Measurements from ENCODE around the gene AGFG2. TPM values are rescaled to one million over a fixed set of nuclear protein-coding genes. Genes with fewer than 3 reads are reported as not detected.

Gene AGFG2
- total and polyA plus RNA-seq, 10 of the 15 experiments (the other 5 are each of a cell fraction or from before 2014, with no cell fraction given) = 0.90 to 71.5 (median 25.4) TPM

DNA sequence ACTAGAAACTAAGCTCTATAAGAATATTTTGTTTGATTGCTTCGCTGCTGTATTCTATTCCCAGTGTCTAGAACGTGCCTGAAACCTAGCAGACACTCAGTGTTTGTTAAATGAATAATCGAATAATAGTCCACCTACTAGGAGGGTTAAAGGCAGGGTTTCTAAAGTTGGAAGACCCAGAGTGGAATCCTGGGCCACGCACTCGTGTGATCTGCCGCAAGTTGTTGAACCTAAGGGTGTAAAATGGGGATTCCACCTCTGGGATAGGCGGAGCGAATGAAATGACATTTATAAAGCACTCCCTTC is 702 bp upstream of the AGFG2 start (continued):
- TF ChIP-seq, protein P1, sequence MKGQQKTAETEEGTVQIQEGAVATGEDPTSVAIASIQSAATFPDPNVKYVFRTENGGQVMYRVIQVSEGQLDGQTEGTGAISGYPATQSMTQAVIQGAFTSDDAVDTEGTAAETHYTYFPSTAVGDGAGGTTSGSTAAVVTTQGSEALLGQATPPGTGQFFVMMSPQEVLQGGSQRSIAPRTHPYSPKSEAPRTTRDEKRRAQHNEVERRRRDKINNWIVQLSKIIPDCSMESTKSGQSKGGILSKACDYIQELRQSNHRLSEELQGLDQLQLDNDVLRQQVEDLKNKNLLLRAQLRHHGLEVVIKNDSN (IDR thresholded peaks at IDR 0.05; ENCODE audit: borderline replicate concordance, extremely low read length, insufficient read depth, low read depth, low read length) = no peak
- TF ChIP-seq SREBF1 (IDR thresholded peaks at IDR 0.05; ENCODE audit: low read length) = no peak

DNA sequence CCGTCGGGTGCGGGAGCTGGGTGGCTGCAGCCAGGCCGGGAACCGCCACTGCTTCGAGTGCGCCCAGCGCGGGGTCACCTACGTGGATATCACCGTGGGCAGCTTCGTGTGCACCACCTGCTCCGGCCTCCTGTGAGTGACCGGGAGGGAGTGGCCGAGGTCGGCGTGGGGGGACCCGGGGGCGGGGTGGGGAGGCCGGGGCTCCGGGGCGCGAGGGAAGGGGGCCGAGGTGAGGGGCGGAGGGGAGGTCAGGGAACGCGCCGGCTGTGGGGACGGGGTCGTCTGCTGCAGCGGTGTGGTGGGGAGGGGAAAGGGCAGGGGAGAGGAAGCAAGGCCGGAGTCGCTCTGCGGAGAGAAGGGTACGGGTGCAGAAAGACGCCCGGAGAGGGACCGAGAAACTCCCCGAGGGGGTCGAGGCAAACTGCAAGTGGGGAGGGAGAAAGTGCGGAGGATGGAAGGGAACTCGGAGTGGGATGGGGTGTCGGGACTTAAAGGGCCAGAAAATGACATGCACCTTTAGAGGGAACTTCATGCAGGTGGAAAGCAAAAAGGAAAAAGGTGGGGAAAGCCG is 518 bp downstream of the AGFG2 start:
- no peak for DNase-seq (ENCODE audit: low read depth, low spot score)
- H2AFZ ChIP-seq (ENCODE audit: control insufficient read depth, low read depth, low read length) = peak overlapping the region; percentile 60
- TF ChIP-seq, protein P1 (IDR thresholded peaks at IDR 0.05; ENCODE audit: borderline replicate concordance, extremely low read length, insufficient read depth, low read depth, low read length) = no peak
- TF ChIP-seq SMARCA5 (IDR thresholded peaks at IDR 0.05) = no peak
- no peak for TF ChIP-seq ESRRA (IDR thresholded peaks at IDR 0.05; ENCODE audit: low read length)
- 0 out of 2 replicates have a peak, but pooled peaks have one; percentile 15 for TF ChIP-seq TCF3 (IDR thresholded peaks at IDR 0.05; ENCODE audit: borderline replicate concordance, insufficient read depth, low read depth, low read length)
- TF ChIP-seq POLR2A (IDR thresholded peaks at IDR 0.05; ENCODE audit: low read depth, low read length) = peak; percentile 8
- TF ChIP-seq STAT3 (IDR thresholded peaks at IDR 0.05; ENCODE audit: low read depth, low read length) = no peak
- TF ChIP-seq KAT2A (conservative IDR thresholded peaks at IDR 0.05; ENCODE audit: control insufficient read depth, low read depth, low read length) = no peak
- TF ChIP-seq, protein P2, sequence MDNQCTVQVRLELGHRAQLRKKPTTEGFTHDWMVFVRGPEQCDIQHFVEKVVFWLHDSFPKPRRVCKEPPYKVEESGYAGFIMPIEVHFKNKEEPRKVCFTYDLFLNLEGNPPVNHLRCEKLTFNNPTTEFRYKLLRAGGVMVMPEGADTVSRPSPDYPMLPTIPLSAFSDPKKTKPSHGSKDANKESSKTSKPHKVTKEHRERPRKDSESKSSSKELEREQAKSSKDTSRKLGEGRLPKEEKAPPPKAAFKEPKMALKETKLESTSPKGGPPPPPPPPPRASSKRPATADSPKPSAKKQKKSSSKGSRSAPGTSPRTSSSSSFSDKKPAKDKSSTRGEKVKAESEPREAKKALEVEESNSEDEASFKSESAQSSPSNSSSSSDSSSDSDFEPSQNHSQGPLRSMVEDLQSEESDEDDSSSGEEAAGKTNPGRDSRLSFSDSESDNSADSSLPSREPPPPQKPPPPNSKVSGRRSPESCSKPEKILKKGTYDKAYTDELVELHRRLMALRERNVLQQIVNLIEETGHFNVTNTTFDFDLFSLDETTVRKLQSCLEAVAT (IDR thresholded peaks at IDR 0.05) = peak; percentile 29; the same call in 1 of the 2 replicates
- TF ChIP-seq FOS (IDR thresholded peaks at IDR 0.05; ENCODE audit: borderline replicate concordance, extremely low read depth, insufficient read length) = no peak
- 0 out of 4 replicates have a peak, but pooled peaks of 1 of the 2 experiments have one; percentile 17 for TF ChIP-seq IKZF2 (IDR thresholded peaks at IDR 0.05)
- TF ChIP-seq GATAD2B (conservative IDR thresholded peaks at IDR 0.05; ENCODE audit: low read depth) = no peak; the same call in 1 of the 2 replicates
- no peak for TF ChIP-seq SMC3 (IDR thresholded peaks at IDR 0.05; ENCODE audit: borderline replicate concordance, low read length)
- no peaks in the 10 kb centered on the region for H3K27me3 ChIP-seq (replicated peaks in 1 of 2; ENCODE audit: control insufficient read depth in 2 of 2, insufficient read depth in 2 of 2, low read length in 1 of 2)
- 0% methylated on average over 23 of the region's 44 CpGs for WGBS (ENCODE audit: insufficient coverage, insufficient replicate concordance, low lambda C conversion rate, missing lambda C conversion rate)
- intact Hi-C loops (cut with micrococcal nuclease; ENCODE audit: unreplicated experiment) (loop anchor here (10.0 kb wide), 1 partner anchor 175 kb away; no protein-coding TSS in a partner anchor), in situ Hi-C loops (cut with MboI) (no loop called here)
- no TSS peak for BruUV-seq (replicated peaks)
- ATAC-seq = no peak; the same call in 2 of the 3 replicates
- CTCF ChIA-PET = interaction anchor here (1.2 to 1.9 kb wide), 5 partner anchors 10 to 64 kb away, joined by 3 to 13 read pairs (median 5); no protein-coding TSS in a partner anchor
- no peaks in the 10 kb centered on the region for H3K9me3 ChIP-seq (replicated peaks; ENCODE audit: control insufficient read depth, insufficient read depth, low read length)
- peaks cover 51% of the 10 kb centered on the region for H3K79me2 ChIP-seq (ENCODE audit: control insufficient read depth, insufficient read depth, low read length)
- RAD21 ChIA-PET (ENCODE audit: unreplicated experiment) = interaction anchor here (0.7 to 11.5 kb wide), 8 partner anchors 12 to 60 kb away, joined by 3 to 90 read pairs (median 6); partner anchors contain the start of genes FBXO24, LRCH4 and TSC22D4
- SMC1A ChIA-PET (ENCODE audit: uncharacterized antibody, unreplicated experiment) = interaction anchor here (0.8 to 2.9 kb wide), 7 partner anchors 9 to 23 kb away, joined by 3 to 15 read pairs (median 5); no protein-coding TSS in a partner anchor
- peak overlapping the region; percentile 76 for H3K9ac ChIP-seq (ENCODE audit: control insufficient read depth, insufficient read depth, low read length)
- H3K4me3 ChIP-seq = peak overlapping the region; percentile 85
- peak overlapping the region; percentile 67 for H3K27ac ChIP-seq (ENCODE audit: control insufficient read depth, insufficient read depth)
- peaks cover 0 to 4% of the 10 kb centered on the region in 2 experiments; a peak in 1 of 4 replicates for H3K36me3 ChIP-seq (ENCODE audit: control insufficient read depth in 2 of 2, insufficient read depth in 2 of 2, low read length in 1 of 2)
- peaks cover 26% of the 10 kb centered on the region for H3K4me1 ChIP-seq (ENCODE audit: control insufficient read depth, insufficient read depth, low read length)
- POLR2A ChIA-PET = interaction anchor here (0.6 to 5.7 kb wide), 8 partner anchors 9 to 651 kb away, joined by 3 to 32 read pairs (median 3); partner anchors contain the start of genes FBXO24, LRCH4 and MOSPD3
- no peaks in the 10 kb centered on the region for H4K20me1 ChIP-seq (ENCODE audit: control insufficient read depth, insufficient read depth)
- FAIRE-seq = no peak
- peak overlapping the region; percentile 90 for H3K4me2 ChIP-seq (ENCODE audit: control insufficient read depth, insufficient read depth)

All from GM12878 (cell line).